ENCODE data around the gene GSE1. TPM values are rescaled to one million over a fixed set of nuclear protein-coding genes. Genes with fewer than 3 reads are reported as not detected.

Gene GSE1
- total RNA-seq, 4 donors from 2014 or later: 46.7 to 144 (median 96.9) TPM

DNA sequence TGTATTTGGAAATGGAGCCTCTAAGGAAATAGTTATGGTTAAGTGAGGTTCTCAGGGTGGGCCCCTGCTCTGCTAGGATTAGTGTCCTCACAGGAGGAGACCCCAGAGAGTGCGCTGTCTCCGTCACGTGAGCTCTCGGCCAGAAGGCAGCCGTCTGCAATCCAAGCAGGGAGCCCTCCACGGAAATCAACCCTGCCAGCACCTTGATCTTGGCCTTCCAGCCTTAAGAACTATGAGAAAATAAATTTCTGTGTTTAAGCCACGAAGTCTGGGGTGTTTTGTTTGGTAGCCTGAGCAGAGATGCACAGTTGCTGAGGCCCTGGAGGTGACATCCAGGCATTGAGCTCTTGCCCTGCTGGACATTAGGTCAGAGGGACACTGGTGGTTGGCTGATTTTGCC, 32.4 kb upstream of the GSE1 start:
- no peaks in the 10 kb centered on the region for H3K27me3 ChIP-seq
- WGBS: 92% methylated on average over 7 of the region's 7 CpGs
- H3K4me3 ChIP-seq: no peak overlapping the region
- H3K36me3 ChIP-seq: no peaks in the 10 kb centered on the region
- no peaks in the 10 kb centered on the region for H3K9me3 ChIP-seq
- H3K27ac ChIP-seq: no peak overlapping the region
- H3K4me1 ChIP-seq: peaks cover 47% of the 10 kb centered on the region
- no peak for DNase-seq (ENCODE audit: low spot score in 2 of 2)
- no peak for TF ChIP-seq POLR2A (IDR thresholded peaks at IDR 0.05)
- TF ChIP-seq, protein P1, sequence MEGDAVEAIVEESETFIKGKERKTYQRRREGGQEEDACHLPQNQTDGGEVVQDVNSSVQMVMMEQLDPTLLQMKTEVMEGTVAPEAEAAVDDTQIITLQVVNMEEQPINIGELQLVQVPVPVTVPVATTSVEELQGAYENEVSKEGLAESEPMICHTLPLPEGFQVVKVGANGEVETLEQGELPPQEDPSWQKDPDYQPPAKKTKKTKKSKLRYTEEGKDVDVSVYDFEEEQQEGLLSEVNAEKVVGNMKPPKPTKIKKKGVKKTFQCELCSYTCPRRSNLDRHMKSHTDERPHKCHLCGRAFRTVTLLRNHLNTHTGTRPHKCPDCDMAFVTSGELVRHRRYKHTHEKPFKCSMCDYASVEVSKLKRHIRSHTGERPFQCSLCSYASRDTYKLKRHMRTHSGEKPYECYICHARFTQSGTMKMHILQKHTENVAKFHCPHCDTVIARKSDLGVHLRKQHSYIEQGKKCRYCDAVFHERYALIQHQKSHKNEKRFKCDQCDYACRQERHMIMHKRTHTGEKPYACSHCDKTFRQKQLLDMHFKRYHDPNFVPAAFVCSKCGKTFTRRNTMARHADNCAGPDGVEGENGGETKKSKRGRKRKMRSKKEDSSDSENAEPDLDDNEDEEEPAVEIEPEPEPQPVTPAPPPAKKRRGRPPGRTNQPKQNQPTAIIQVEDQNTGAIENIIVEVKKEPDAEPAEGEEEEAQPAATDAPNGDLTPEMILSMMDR (IDR thresholded peaks at IDR 0.05): no peak
- no peak for TF ChIP-seq POLR2AphosphoS5 (IDR thresholded peaks at IDR 0.05)
- no peak for TF ChIP-seq EP300 (IDR thresholded peaks at IDR 0.05)

DNA sequence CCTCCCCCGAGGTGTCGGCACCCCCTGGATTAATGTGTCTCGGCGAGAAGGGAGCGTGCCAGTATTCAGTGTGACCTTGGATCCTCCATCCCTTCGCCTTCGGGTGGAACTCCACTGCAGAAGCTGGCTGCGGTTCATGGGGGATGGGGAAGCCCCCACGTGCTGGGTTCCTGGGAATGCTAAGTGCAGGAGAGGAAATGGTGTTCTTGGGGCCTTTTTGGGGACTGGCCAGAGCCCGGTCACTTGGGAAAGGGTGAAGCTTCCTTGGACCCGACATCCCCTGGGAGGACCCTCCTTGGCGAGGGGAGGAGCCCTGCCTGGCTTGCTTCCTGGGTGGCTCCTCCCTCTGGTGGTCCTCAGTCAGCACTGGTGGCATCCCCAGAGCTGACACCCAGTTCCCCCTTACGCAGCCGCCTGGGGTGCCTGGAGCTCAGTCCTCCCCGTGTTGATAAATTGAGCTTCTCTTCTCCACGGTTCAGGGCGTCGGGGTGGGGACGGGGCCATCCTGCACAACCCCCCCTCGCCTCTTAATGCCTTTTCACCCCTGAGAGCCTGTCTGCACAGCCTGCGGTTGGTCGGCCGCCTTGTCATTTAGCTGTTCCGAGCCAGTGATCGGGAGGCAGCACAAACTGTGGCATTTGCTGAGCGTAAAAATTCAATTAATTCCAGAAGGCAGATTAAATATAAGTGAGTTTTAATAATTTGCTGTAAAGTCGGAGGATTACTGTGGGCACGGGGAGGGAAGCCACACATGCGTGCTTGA, 30.7 kb upstream of the GSE1 start:
- no peak for TF ChIP-seq POLR2AphosphoS5 (IDR thresholded peaks at IDR 0.05)
- TF ChIP-seq POLR2A (IDR thresholded peaks at IDR 0.05): no peak
- no peak for TF ChIP-seq EP300 (IDR thresholded peaks at IDR 0.05)
- TF ChIP-seq, protein P1 (IDR thresholded peaks at IDR 0.05): no peak
- WGBS: 48% methylated on average over 23 of the region's 29 CpGs
- H3K27ac ChIP-seq: no peak overlapping the region
- no peaks in the 10 kb centered on the region for H3K9me3 ChIP-seq
- no peaks in the 10 kb centered on the region for H3K27me3 ChIP-seq
- no peak for DNase-seq (ENCODE audit: low spot score in 2 of 2)
- H3K36me3 ChIP-seq: no peaks in the 10 kb centered on the region
- H3K4me3 ChIP-seq: no peak overlapping the region
- peaks cover 47% of the 10 kb centered on the region for H3K4me1 ChIP-seq

DNA sequence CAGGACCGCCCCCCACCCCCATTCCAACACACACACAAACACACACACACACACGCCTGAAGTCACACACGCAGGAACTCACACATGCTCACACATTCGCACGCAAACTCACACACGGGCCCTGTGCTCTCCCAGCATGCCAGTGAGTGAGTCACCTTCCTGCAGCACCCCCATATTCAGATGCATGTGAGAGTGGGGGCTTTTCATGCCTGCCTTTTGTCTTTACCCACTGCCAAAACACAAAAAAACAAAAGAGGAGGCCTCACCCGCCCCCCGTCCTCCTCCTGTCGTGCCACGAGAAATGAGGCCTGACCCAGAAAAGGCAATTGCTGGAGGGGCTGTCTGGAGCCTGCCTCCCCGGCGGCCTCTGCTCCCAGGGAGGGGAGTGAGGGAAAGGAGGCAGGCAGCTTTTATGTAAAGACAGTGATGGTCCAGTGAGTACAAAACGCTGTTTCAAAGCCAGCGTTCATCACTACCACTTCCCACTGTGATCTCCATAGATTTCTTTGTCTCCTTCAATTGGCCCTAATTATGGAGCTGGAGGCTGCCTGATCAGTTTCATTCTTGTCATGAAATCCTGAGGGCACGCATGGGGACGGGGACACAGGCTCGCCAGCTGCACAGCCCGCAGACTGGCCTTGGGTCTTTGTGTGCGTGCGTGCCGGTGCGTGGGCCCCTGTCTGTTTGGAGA, 29.5 kb upstream of the GSE1 start:
- Histone ChIP-seq H3K4me3 (no peak overlapping the region), H3K27ac (no peak overlapping the region), H3K4me1 (peaks cover 40% of the 10 kb centered on the region), H3K27me3 (no peaks in the 10 kb centered on the region), H3K9me3 (no peaks in the 10 kb centered on the region), H3K36me3 (no peaks in the 10 kb centered on the region)
- 91% methylated on average over 15 of the region's 22 CpGs for WGBS
- TF ChIP-seq EP300 (IDR thresholded peaks at IDR 0.05): no peak
- TF ChIP-seq, protein P1 (IDR thresholded peaks at IDR 0.05): no peak
- TF ChIP-seq POLR2AphosphoS5 (IDR thresholded peaks at IDR 0.05): no peak
- DNase-seq (ENCODE audit: low spot score in 2 of 2): no peak

DNA sequence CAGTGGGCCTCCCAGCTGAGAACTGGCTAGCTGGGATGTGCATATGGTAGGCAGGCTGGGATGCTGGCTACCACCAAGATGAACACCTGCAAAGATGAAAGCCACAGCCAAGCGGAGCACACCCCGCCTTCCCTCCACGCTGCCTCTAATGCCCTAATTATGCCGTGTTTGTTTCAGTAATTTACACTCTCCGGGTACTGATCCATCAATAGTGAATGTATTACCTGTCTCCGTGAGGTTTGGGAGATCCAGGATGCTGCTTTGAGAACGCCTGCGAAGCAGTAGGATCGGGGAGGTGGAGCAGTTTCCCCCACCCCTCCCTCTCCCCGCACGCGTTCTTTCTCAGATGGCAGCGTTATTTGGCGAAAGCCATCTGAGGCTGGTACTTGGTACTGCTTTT, 28.9 kb upstream of the GSE1 start:
- Histone ChIP-seq H3K4me1 (peaks cover 35% of the 10 kb centered on the region), H3K36me3 (no peaks in the 10 kb centered on the region), H3K27ac (no peak overlapping the region), H3K27me3 (no peaks in the 10 kb centered on the region), H3K4me3 (no peak overlapping the region), H3K9me3 (no peaks in the 10 kb centered on the region)
- no peak for DNase-seq (ENCODE audit: low spot score in 2 of 2)
- WGBS: 90% methylated on average over 14 of the region's 14 CpGs
- TF ChIP-seq, protein P1 (IDR thresholded peaks at IDR 0.05): no peak
- TF ChIP-seq EP300 (IDR thresholded peaks at IDR 0.05) (no peak), POLR2A (IDR thresholded peaks at IDR 0.05) (no peak), POLR2AphosphoS5 (IDR thresholded peaks at IDR 0.05) (no peak)

DNA sequence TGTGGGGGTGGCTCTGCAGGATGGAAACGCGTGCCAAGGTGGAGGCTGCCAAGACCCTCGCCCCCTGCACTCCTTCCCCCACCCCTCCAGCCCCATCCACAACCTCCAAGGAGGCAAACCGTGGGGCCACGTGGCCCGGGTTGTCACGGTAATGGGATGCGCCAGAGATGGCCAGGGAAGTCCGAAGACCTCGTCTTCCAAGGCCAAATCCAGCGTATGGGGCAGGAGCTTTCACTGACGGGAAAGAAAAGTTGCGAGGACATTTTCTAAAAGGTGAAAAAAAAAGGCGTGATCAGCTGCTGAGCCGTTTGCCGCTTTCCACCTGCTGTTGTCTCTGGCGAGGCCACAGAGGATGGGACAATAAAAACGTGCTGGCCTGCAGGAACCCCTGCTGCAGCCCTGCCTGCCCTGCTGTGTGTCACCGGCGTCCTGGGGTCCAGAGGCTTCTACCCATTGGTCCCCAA, 28.3 kb upstream of the GSE1 start:
- H3K4me3 ChIP-seq: no peak overlapping the region
- H3K27ac ChIP-seq: no peak overlapping the region
- H3K4me1 ChIP-seq: peaks cover 29% of the 10 kb centered on the region
- no peaks in the 10 kb centered on the region for H3K36me3 ChIP-seq
- TF ChIP-seq, protein P1 (IDR thresholded peaks at IDR 0.05): no peak
- TF ChIP-seq POLR2AphosphoS5 (IDR thresholded peaks at IDR 0.05) (no peak), POLR2A (IDR thresholded peaks at IDR 0.05) (no peak)
- WGBS: 88% methylated on average over 18 of the region's 20 CpGs
- no peaks in the 10 kb centered on the region for H3K9me3 ChIP-seq
- no peaks in the 10 kb centered on the region for H3K27me3 ChIP-seq
- DNase-seq (ENCODE audit: low spot score in 2 of 2): no peak
